SK-N-SH (cell line): ENCODE results near the gene EML1. TPM values are rescaled to one million over a fixed set of nuclear protein-coding genes. Genes with fewer than 3 reads are reported as not detected.

Experiments
- CTCF ChIA-PET: fragments of 300-600, 350-600 bp; formaldehyde crosslinking; extraction: SDS; loops from one replicate; lab custom pipeline; 2021; lab: Yijun Ruan, JAX
- POLR2A ChIA-PET: fragments of 350-600 bp; sonication (Branson Sonifier 250); formaldehyde crosslinking; extraction: SDS; loops from one replicate; lab custom pipeline; 2020; ENCODE audit warnings: antibody characterized with exemption, inconsistent platforms; lab: Yijun Ruan, JAX
- DNase-seq: peaks from one replicate; pipeline ENCODE4 v3.0.0; 2012
- H2AFZ ChIP-seq: fragments of 200-600 bp; sonication (generic); 2 replicates; pipeline ENCODE4 v1.8.1; 2016; ENCODE audit warnings: antibody characterized with exemption, mild to moderate bottlenecking, low read depth
- H3F3A ChIP-seq: fragments of 200-600 bp; sonication (generic); replicated peaks from 2 replicates; pipeline ENCODE3; 2016; ENCODE audit warnings: antibody characterized with exemption, mild to moderate bottlenecking; ENCODE audit not compliant: insufficient read depth
- H3K27ac ChIP-seq, 2 experiments: fragments of 200-500 bp in 1 of 2; fragments of 200-600 bp in 1 of 2; sonication (Bioruptor generic) in 1 of 2; sonication (generic), shearing (Covaris generic) in 1 of 2; 2 replicates each; pipeline versions ENCODE4 v1.5.1 to v1.6.1; 2014 to 2016; ENCODE audit warnings: low read depth in 2 of 2, inconsistent platforms in 1 of 2, low read length in 1 of 2, mild to moderate bottlenecking in 1 of 2, mixed read lengths in 1 of 2
- H3K27me3 ChIP-seq: fragments of 200-600 bp; sonication (generic), shearing (Covaris generic); 2 replicates; pipeline ENCODE4 v1.6.1; 2016; ENCODE audit warnings: mixed run types; ENCODE audit not compliant: insufficient read depth
- H3K36me3 ChIP-seq, 2 experiments: fragments of 200-500 bp in 1 of 2; fragments of 200-600 bp in 1 of 2; sonication (Bioruptor generic) in 1 of 2; sonication (generic) in 1 of 2; replicated peaks in 1 of 2; 2 replicates each; pipeline versions ENCODE3 to v1.5.1; 2014 to 2016; ENCODE audit warnings: low read length in 1 of 2, mild to moderate bottlenecking in 1 of 2; ENCODE audit not compliant: insufficient read depth in 2 of 2, control insufficient read depth in 1 of 2
- H3K4me1 ChIP-seq, 2 experiments: fragments of 200-500 bp in 1 of 2; fragments of 200-600 bp in 1 of 2; sonication (Bioruptor generic) in 1 of 2; sonication (generic), shearing (Covaris generic) in 1 of 2; 2 replicates each; pipeline versions ENCODE4 v1.5.1 to v1.6.1; 2014 to 2016; ENCODE audit warnings: low read depth in 1 of 2, low read length in 1 of 2, mixed run types in 1 of 2; ENCODE audit not compliant: insufficient read depth in 2 of 2, control insufficient read depth in 1 of 2
- H3K4me2 ChIP-seq: fragments of 200-600 bp; sonication (generic), shearing (Covaris generic); 2 replicates; pipeline ENCODE4 v1.6.1; 2017; ENCODE audit warnings: mixed run types
- H3K4me3 ChIP-seq, 2 experiments: fragments of 200-500 bp in 1 of 2; fragments of 200-600 bp in 1 of 2; sonication (Bioruptor generic) in 1 of 2; sonication (generic), shearing (Covaris generic) in 1 of 2; 2 replicates each; pipeline versions ENCODE4 v1.5.1 to v1.8.1; 2014 to 2016; ENCODE audit warnings: low read depth in 2 of 2, inconsistent platforms in 1 of 2, low read length in 1 of 2, mild to moderate bottlenecking in 1 of 2, mixed read lengths in 1 of 2, moderate library complexity in 1 of 2
- H3K79me2 ChIP-seq: fragments of 200-600 bp; sonication (generic); 2 replicates; pipeline ENCODE4 v1.8.1; 2017; ENCODE audit warnings: mild to moderate bottlenecking; ENCODE audit not compliant: insufficient read depth
- H3K9ac ChIP-seq: fragments of 200-600 bp; sonication (generic); 2 replicates; pipeline ENCODE4 v1.6.1; 2017; ENCODE audit warnings: mixed run types
- H3K9me2 ChIP-seq: fragments of 200-600 bp; sonication (generic); 2 replicates; pipeline ENCODE4 v1.6.1; 2017; ENCODE audit warnings: mixed run types
- H3K9me3 ChIP-seq: fragments of 200-600 bp; sonication (generic); 2 replicates; pipeline ENCODE4 v1.6.1; 2017; ENCODE audit warnings: mixed run types, mild to moderate bottlenecking, moderate library complexity
- H4K20me1 ChIP-seq: fragments of 200-600 bp; sonication (generic); 2 replicates; pipeline ENCODE4 v1.6.1; 2017; ENCODE audit warnings: mild to moderate bottlenecking, mixed run types; ENCODE audit not compliant: insufficient read depth
- CHD2 ChIP-seq: fragments of 150-350 bp; IDR thresholded peaks from 2 replicates; pipeline ENCODE4 v1.6.1; 2018; ENCODE audit warnings: low read length; ENCODE audit not compliant: partially characterized antibody
- CTCF ChIP-seq: fragments of 200-600 bp; sonication (generic); IDR thresholded peaks from 2 replicates; pipeline ENCODE4 v1.6.1; 2017; ENCODE audit warnings: antibody characterized with exemption, mild to moderate bottlenecking, moderate library complexity
- ELF1 ChIP-seq: IDR thresholded peaks from 2 replicates; pipeline ENCODE4 v1.4.0; 2012
- EP300 ChIP-seq, 2 experiments: IDR thresholded peaks; 2 replicates each; pipeline versions ENCODE4 v1.4.0 to v1.6.1; 2012; ENCODE audit warnings: borderline replicate concordance in 1 of 2, low read depth in 1 of 2, low read length in 1 of 2
- EZH2phosphoT487 ChIP-seq: fragments of 200-600 bp; sonication (generic); IDR thresholded peaks from 2 replicates; pipeline ENCODE4 v1.6.1; 2017; ENCODE audit warnings: low read depth, mixed run types, mild to moderate bottlenecking, antibody characterized with exemption, moderate library complexity, borderline replicate concordance
- FOXJ3 ChIP-seq: sonication (generic); formaldehyde crosslinking; IDR thresholded peaks from 2 replicates; pipeline ENCODE4 v1.5.1; 2020; ENCODE audit warnings: mild to moderate bottlenecking, missing genetic modification reagents
- GABPA ChIP-seq: IDR thresholded peaks from 2 replicates; pipeline ENCODE4 v1.4.0; 2012; ENCODE audit warnings: low read depth, mild to moderate bottlenecking
- JUND ChIP-seq: IDR thresholded peaks from 2 replicates; pipeline ENCODE4 v1.4.0; 2012
- MXI1 ChIP-seq: IDR thresholded peaks from 2 replicates; pipeline ENCODE4 v1.6.1; 2012; ENCODE audit warnings: mild to moderate bottlenecking, low read depth, low read length, improper control_type of control experiment
- PBX3 ChIP-seq: IDR thresholded peaks from 2 replicates; pipeline ENCODE4; 2012
- POLR2AphosphoS5 ChIP-seq: IDR thresholded peaks from 2 replicates; pipeline ENCODE4 v1.6.1; 2012; ENCODE audit warnings: low read depth, low read length
- RFX5 ChIP-seq: IDR thresholded peaks from 2 replicates; pipeline ENCODE4 v1.6.1; 2012; ENCODE audit warnings: mild to moderate bottlenecking, improper control_type of control experiment, low read length
- RXRA ChIP-seq: IDR thresholded peaks from 2 replicates; pipeline ENCODE4 v1.4.0; 2012; ENCODE audit warnings: low read depth, mild to moderate bottlenecking, borderline replicate concordance
- SMC3 ChIP-seq: IDR thresholded peaks from 2 replicates; pipeline ENCODE4 v1.6.1; 2012; ENCODE audit warnings: low read depth, low read length, improper control_type of control experiment
- TAF1 ChIP-seq: IDR thresholded peaks from 2 replicates; pipeline ENCODE4 v1.6.1; 2012; ENCODE audit warnings: low read depth, mild to moderate bottlenecking, low read length, moderate library complexity, borderline replicate concordance
- USF1 ChIP-seq: IDR thresholded peaks from 2 replicates; pipeline ENCODE4 v1.4.0; 2012; ENCODE audit warnings: low read depth, borderline replicate concordance
- USF2 ChIP-seq: fragments of 150-350 bp; IDR thresholded peaks from 2 replicates; pipeline ENCODE4 v1.6.1; 2017; ENCODE audit warnings: antibody characterized with exemption, low read length, low read depth, borderline replicate concordance
- YY1 ChIP-seq: IDR thresholded peaks from 2 replicates; pipeline ENCODE4 v1.4.0; 2012; ENCODE audit warnings: low read depth, mild to moderate bottlenecking
- ZBTB33 ChIP-seq: IDR thresholded peaks from 2 replicates; pipeline ENCODE4 v1.4.0; 2012; ENCODE audit warnings: low read depth, borderline replicate concordance
- WGBS: methylation state at CpG from one replicate; pipeline ENCODE4 v1.1.6; 2017; ENCODE audit warnings: low lambda C conversion rate; 5-methylcytosine and 5-hydroxymethylcytosine counted together
- polyA plus RNA-seq, 3 experiments: library from polyadenylated mRNA; depleted of rRNA; stranded (reverse); fragments of >200 nt; gene quantifications; 2 replicates each; pipeline ENCODE4 v1.2.3, GENCODE V29; 2012

The EML1 gene
- polyA plus RNA-seq, 1 of the 3 experiments (the other 2 are of a cell fraction) = 6.3 TPM

- no peak overlapping the region for H3K9ac ChIP-seq
- CTCF ChIA-PET = interaction anchor here (1.2 to 1.7 kb wide), 3 partner anchors 8 to 209 kb away, joined by 3 to 13 read pairs (median 3); no protein-coding TSS in a partner anchor
- H3K4me3 ChIP-seq = no peak overlapping the region
- H3K79me2 ChIP-seq = no peaks in the 10 kb centered on the region
- no peak overlapping the region for H3K4me2 ChIP-seq
- H4K20me1 ChIP-seq = no peaks in the 10 kb centered on the region
- no peaks in the 10 kb centered on the region for H3K27me3 ChIP-seq
- H2AFZ ChIP-seq = no peak overlapping the region
- POLR2A ChIA-PET = no interaction called here
- peaks cover 3 to 7% of the 10 kb centered on the region in 2 experiments for H3K36me3 ChIP-seq
- WGBS = 91% methylated on average over 16 of the region's 17 CpGs
- TF ChIP-seq EZH2phosphoT487 (no peak), FOXJ3 (CRISPR knock-in tag) (no peak), PBX3 (no peak), YY1 (no peak), CHD2 (no peak), USF1 (no peak), RXRA (no peak), CTCF (no peak), GABPA (no peak), JUND (no peak), USF2 (no peak), POLR2AphosphoS5 (no peak), RFX5 (no peak), TAF1 (no peak)
- no peak for DNase-seq
- no peaks in the 10 kb centered on the region for H3K9me2 ChIP-seq
- H3K27ac ChIP-seq = no peak overlapping the region
- no peaks in the 10 kb centered on the region for H3K9me3 ChIP-seq
- no peaks in the 10 kb centered on the region for H3K4me1 ChIP-seq
- H3F3A ChIP-seq = no peaks in the 10 kb centered on the region
Measured at GRCh38 chr14:99939421-99939820, 146.2 kb downstream of the EML1 start.

GRCh38 chr14:99940064-99940463 lies 146.9 kb downstream of the EML1 start:
- Histone ChIP-seq H3K9me3 (no peaks in the 10 kb centered on the region), H3K4me2 (no peak overlapping the region), H3K36me3 (peaks cover 3 to 7% of the 10 kb centered on the region in 2 experiments), H4K20me1 (no peaks in the 10 kb centered on the region), H3K27ac (no peak overlapping the region), H3K9me2 (no peaks in the 10 kb centered on the region), H3K4me1 (no peaks in the 10 kb centered on the region), H3K79me2 (no peaks in the 10 kb centered on the region), H3F3A (no peaks in the 10 kb centered on the region), H3K27me3 (no peaks in the 10 kb centered on the region), H3K4me3 (no peak overlapping the region), H2AFZ (no peak overlapping the region), H3K9ac (no peak overlapping the region)
- CTCF ChIA-PET = interaction anchor here (1.2 to 1.7 kb wide), 2 partner anchors 190 to 210 kb away, joined by 3 read pairs; no protein-coding TSS in a partner anchor
- DNase-seq = no peak
- no peak for TF ChIP-seq ZBTB33
- TF ChIP-seq ELF1 = no peak
- no peak for TF ChIP-seq SMC3
- no peak for TF ChIP-seq RFX5
- no peak for TF ChIP-seq CHD2
- no peak for TF ChIP-seq USF1
- no peak for TF ChIP-seq MXI1
- TF ChIP-seq EP300 (IDR thresholded peaks at IDR 0.05; ENCODE audit: borderline replicate concordance in 1 of 2, low read depth in 1 of 2, low read length in 1 of 2) = no peak
- POLR2A ChIA-PET = no interaction called here
- WGBS = 97% methylated on average over 15 of the region's 15 CpGs
